Activated T-helper 1 cell treated with anti-CD3 and anti-CD28 coated beads, Interleukin-2, amount 50 U/mL, for 16 hours (primary cell): ENCODE results near the gene RARB.

Experiments
- DNase-seq, 2 donors: peaks; one replicate each; pipeline ENCODE4 v3.0.0-alpha.2; 2020; ENCODE audit warnings: low read depth in 1 of 2, low spot score in 1 of 2

The RARB gene

DNA sequence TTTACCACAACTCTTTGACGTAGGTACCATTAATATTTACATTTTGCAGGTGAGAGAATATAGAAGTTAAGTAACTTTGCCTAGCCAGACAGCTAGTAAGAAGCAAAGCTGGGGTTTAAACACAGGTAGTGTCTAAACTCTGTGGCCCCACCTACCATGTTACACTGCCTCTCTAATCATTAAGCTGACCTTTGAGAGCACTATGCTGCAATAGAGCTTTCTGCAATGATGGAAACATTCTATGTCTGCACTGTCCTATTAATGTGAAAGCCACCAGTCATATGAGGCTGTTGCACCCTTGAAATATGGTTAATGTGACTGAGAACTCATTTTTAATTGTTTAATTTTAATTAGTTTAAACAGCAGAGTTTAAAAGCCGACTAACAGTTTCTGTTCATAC is 6.3 kb upstream of the RARB start:
- no peak for DNase-seq

DNA sequence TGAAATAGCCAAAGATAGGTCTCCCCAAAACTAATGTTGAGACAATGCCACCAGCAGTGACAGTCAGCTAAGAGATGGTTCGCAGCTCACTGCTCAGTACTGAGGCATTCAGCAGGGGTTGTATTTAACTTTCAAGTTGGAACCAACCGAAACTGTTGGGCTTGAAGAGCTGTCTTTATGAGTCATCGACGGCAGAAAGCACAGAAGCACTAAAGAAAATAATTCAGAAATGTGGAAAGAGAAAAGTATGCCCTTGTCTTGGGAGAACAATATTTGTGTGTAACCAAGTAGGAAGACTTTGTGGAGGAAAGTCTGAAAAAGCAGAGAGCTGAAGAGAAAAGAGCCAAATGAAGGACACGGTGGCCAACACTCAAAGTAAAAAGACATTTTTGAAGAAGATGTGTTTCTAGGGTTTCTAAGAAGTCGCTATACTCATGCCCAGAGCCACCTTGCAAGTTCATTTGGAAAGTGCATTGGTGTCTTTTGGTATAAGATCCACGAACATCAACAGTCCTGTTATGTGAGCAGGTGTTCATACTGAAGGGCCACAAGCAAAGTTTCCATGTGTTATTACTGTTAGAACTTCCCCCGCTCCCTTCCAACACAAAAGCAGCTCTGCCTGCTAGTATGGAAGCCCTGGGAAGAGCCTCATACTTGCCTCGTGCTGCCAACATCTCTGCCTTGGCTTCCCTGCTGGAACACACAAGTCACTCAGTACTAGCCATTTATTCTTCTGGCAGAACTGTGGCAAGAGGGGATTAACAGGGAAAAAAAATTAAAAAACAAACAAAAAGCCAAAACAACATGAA is 4.1 kb upstream of the RARB start:
- DNase-seq = no peak

DNA sequence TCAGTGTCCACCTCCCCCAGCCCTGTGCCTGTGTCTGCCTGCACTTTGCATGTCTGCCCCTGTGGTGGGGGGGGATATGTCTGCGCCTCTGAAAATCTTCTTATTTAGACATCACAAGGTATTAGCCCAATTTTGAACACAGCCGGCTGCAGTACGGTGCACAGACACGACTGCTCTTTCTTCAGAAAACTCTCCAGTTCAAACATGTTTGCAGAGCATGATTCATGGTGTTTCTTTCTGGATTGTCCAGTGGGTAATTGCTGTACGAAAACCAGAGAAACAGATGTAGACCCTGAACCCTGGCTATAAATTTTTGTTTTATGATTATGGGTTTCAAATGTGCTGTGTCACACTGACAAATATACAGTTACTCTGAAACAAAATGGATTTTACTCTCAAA is 3.4 kb upstream of the RARB start:
- DNase-seq = no peak

DNA sequence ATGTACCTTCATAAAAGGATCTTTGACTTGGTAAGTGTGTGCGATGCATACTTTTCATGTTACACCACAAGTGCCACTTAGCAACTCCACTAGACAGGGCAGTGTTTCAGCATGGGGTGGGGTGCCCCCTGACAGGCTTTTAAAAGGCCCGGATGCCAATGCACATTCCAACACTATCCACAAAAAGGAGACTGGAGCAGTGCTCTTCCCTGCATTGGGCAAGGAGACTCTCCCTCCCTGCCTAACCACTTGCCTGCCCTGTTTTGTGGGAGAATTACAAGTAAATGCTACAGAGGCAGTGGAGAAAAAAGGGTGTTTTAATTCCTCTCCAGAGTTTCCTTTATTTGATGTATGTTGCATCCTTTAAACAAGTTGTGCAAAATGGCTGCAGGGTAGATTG is 1.7 kb upstream of the RARB start:
- no peak for DNase-seq

DNA sequence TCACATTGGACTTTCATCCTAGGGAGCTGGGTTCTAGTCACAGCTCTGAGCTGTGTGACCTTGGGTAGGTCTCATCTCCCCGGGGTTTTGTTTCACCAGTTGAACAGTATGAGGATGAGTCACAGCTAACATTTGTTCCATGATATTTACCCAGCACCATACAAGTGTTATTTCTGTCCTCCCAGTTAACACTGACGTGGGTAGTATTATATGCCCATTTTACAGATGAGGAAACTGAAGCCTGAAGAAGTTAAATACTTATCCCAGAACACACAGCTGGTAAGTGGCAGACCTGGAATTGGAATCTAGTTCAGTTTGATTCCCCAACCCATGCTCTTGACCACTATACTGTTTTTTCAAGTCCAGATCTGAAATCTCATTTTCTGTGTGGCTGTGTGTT is 908 bp upstream of the RARB start:
- DNase-seq = no peak

DNA sequence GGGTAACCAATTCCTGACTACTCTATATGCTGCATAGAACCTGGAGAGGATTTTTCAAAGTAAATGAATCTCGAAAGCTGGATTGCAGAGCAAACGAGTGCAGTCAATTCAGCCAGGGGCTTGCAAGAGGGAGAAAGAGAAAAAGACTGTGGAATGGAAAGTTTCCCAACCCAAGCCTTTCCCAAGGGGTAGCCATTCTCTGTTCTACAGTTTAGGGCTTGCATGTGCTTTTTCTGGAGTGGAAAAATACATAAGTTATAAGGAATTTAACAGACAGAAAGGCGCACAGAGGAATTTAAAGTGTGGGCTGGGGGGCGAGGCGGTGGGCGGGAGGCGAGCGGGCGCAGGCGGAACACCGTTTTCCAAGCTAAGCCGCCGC is 511 bp upstream of the RARB start:
- no peak for DNase-seq

DNA sequence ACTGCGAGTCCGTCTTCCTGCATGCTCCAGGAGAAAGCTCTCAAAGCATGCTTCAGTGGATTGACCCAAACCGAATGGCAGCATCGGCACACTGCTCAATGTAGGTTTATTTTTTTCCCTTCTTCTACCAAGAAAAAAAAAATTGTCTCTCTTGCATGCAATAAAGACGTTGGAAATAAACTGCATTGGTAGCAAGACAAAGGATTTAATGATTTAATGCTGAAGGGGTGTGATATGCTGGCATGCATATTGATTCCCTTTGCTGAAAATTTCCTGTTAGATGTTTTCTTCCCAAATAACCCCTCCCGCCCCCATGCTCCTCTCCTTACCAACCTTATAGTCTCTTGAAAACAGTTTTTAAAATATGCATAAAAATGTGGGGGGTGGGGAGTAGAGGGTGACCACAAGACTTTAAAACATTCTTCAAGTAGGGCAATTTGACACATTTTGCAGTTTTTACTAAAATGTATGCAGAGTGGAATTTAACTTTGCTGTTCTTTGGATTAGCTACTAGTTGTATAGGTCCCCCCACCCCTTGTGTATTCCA is 799 bp downstream of the RARB start:
- DNase-seq = no peak

DNA sequence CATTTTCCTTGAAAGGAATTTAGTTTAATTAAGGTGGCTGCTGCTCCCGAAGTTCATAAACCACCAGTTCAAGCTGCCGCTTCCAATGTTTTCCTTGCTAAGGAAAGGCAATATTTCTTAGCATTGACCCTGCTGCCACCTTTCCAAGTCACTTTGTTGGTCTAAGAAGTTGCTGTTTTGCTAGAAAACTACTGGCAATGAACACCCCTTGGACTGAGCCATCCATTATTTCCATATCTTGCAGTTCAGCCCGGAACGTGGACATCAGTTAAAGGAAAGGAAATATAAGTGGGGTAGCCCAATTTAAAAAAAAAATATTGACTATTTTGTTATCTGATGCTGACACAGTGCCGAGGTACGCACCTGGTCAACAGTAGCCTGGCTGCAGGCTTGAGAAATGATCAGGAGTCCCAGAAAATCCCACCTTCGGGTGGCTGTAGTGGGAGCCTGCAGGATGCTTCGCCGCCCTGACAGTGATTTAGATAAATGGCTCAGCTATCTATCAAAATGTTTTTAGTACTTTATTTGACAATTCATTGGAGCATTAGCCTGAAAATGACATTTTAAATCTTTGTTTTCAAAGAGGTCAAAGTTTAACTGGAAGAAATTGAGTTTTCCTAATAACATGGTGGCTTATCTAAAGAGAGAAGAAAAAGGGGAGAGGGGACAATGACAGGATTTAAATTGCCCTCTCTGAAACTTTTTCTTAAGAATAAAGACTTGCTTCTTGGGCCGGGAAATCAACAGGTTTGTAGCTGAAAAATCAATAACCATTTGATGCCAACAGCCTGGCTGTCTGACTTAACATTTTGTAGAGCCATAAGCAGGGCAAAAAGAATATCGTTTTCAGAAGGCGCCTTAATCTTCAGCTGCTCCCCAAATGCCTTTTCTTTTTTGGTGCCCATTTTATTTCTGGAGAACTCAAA is 1.6 kb downstream of the RARB start:
- DNase-seq = no peak

DNA sequence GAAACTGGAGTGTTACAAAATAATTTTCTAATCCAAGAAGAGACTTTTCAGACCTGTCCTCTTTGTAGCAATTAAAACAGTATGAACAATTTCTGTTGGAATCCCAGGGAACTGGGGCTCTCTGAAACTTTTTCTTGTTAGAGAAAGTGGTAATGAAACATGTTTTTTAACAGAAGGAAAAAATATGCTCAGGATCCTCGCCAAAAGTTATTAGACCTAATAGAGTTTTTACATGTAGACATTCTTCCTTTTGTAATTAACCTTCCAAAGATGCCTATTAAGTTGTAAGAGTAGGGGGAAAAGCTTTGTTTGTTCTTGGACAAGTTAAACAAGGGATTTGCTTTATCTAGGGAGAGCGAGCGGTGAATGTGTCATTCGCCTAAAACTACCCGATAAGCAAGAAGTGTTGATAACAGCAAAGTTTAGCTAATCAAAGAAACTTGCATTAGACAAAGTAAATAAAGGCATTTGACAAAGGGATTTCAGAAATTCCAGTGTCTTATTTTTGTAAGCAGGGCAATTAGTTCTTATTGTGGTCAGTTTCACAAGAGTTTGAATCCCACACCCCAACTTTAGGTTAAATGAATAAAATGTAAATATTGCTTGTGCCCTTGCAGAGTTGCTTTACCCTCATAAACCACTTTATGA is 2.3 kb downstream of the RARB start:
- no peak for DNase-seq

DNA sequence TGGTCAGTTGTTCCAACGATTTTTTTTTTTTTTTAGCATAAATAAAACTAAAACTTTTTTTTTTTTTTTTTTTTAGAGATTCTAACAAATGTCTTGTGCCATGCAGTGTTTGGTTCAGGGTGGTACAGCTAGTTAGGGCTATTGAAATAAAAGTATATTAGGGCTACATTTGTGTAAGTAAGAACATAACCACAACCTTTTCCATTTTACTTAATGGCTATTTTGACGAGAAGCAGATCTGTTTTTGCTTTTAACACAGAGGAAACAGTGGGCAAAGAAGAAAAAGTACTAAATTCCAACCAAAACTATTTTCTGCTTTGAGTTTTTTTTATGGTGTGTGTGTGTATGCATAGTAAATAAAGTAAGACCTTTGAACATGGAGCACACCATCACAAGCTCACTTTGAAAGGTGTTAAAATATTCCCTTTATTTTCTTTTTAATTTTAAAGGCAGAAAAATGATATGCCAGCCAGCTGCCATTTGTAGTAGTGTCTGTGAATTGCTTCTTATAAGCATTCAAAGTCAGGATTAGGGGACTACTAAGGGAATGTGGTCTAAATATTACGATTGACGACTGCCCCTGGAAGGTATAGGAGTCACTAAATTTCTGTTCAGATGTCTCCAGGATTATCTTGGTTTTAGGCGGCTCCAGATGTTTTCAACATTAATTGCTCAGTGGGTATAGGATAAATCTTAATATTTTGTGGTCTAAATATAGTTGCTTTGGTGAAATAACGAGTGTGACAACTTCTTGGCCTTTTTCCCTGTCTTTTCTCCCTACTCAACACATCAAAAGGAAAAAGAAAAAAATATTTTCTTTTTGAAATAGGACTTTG is 3.1 kb downstream of the RARB start:
- no peak for DNase-seq

DNA sequence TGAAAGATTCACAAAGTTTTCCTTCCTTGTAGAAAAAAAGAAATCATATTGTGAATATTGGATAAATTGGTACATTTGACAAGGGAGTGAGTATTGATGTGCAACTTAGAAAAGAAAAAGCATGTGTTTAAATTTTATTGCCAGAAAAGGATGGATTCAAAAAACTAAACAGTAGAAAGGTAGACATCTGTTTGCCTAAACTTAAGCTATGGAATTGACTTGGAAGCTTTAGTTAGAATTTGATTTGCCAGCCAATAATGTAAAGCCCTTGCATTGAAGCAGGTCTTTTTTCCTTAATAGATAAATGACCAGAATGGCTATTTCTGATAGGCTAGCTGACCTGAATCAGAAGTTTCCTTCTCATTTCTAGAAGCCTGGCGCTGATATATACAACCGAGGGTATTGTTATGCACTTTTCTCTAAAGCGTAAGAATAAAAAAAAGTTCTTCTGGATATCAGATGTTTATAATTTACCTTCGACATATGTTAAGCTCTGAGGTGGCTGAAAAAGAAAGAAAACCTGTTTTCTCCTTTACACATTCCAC is 4.2 kb downstream of the RARB start:
- no peak for DNase-seq

DNA sequence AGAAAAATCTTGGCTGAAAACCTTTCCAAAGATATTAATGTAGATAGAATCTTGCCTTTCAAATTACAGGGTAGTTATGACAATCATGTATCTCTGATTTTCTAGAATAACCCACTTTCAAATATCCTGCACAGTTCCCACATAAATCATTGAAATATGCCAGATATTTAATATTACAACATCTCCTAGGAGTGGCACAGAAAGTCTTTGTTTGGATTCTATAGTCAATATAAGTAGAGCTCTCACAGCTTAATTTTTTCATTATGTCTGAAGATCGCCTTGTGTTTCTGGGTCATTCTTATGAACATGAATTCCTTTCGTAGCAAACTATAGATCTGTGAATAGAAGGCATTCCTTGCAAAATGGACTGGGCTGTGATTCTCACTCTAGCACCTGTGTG is 5.0 kb downstream of the RARB start:
- DNase-seq = no peak

DNA sequence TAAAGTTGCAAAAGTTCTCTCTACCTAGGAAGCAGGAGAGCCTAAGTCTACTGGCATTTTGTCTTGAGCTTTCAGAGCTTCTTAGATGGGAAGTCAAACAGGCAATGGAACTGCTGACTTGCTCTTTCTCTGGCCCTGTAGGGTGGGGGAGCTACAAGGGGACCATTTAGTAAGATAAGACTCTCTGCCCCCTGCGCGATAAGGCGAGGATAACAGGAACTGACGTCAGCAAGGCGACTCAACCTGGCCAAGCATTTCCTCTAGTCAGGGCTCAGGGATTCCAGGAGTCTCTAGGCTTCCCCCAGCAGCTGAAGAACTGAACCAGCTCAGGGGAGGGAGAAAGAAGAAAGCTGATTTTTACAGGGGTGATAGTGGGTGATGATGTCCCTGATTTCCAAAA is 5.8 kb downstream of the RARB start:
- DNase-seq = no peak

DNA sequence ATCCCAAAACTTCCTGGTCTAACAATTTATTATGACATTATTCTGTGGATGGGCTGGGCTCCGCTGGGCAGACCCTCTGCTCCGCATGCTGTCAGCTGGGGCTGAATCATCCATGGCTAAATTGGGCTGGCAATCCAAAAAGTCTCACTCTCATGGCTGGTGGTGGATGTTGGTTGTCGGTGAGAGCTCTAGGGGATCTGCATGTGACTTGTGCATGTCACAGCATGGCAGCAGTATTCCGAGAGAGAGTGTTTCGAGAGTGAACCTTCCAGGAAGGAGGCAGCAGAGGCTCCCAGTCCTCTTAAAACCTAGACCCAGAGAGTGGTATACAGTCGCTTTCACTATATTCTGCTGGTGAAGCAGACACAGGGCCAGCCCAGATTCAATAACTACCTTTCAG is 9.9 kb downstream of the RARB start:
- no peak for DNase-seq

DNA sequence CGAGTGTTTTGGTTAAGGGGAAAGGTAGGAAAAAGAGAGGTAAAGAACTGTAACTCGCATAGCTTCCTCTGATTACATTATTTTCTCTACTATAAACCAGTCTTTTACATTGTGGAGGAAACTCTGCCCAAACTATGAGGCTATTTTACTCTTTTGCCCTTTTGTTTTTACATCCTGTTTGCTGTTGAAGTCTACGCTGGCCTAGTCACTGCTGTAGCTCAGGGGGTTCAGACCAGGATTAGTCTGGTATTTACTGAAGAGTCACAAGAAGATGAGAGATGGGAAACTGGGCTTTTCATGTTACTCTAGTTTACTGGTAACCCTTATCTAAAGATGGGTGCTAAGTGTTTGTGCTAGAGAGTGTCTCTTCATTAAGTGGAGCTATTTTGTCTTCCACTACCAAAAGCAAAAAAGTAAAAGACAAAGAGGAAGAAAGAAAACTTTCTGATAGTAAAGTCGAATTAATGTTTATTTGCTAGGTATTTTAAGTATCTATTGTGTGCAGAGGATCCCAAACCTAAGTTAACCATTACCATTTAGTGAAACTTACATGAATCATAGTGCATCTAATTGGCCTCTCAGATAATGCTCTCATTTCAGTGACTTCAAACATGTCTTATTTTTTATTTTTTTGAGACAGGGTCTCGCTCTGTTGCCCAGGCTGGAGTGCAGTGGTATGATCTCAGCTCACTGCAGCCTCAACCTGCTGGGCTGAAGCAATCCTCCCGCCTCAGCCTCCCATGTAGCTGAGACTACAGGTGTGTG is 10.9 kb downstream of the RARB start:
- no peak for DNase-seq

DNA sequence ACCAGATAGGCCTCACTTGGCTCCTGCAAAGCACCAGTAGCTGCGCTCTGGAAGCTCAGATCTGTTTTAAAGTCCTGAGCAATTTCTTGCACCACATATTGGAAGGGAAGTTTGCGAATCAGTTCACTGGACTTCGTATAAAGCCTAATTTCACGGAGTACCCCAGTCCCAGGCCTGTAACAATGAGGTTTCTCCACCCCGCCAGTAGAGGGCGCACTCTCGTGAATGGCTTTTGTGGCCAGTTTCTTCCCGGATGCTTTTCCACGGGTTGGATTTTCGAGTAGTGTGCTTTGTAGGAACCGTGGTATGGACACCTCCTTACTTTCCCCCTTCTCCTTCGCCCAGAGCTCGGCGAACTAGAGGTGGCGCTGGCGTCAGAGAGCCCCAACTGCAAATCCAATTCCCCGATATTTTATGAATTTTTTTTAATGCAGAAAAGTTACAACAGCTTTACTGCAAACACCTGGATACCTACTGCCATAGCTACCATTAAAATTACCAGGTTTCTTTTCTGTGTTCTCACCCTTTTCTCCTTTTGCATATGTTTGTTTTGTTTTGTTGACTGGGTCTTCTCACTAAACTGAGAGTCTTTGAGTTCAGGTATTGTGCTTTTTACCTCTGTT is 13.3 kb downstream of the RARB start:
- no peak for DNase-seq

DNA sequence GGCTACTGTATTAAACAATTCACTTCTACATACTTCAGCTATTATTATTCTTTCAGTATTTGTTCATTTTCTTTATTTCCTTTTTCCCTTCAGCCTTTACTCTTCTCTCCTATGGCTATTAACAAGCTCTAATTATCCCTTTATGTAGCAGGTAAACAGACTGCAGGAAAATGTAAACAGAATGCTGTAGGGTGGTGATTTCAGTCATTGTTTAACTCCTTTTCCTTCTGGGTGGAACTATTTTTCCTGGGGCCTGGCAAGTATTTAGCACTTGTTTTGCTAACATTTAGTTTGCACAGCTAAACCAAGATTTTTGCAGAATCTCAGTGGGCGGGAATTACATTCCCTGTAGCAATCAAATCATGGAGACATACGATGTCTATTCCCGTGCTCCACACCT is 14.4 kb downstream of the RARB start:
- no peak for DNase-seq

DNA sequence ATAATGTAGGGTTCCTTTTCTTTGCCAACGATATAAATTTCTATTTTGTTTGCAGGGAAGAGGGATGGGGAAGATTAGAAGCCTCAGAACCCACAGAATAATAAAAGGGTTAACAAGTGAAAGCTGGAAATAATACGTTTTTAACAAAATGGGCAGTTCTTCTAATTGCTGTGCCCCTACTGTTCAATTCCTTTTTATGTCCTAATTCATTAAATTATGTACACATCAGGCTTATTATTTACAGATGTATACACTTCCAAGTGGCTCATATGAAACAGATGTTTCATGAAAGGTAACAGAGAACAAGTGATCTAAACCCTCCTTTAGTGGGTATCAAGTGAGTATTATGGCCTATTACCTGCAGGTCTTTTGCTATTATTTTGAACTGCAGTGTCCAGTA is 16.2 kb downstream of the RARB start:
- DNase-seq = no peak

DNA sequence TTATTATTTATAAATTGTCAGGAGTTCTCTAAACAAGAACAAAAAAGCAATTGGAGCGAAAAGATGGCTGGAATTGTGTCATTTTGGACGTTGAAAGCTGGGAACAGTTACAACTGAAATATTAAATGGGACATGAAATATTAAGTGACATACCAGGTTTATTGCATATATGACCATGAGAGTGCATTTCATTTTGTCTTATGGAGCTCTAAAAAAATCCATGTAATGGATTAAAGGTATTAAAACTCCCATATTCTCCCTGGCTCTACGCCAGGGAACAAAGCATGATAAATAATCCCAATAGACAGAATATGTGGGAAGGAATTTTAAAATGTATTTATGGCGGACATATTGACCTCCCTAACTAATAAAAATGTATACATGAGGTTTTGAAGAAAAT is 17.7 kb downstream of the RARB start:
- no peak for DNase-seq
